Sigmoid colon (tissue), 4 donors: ENCODE results near the gene SETBP1.

Source experiments
- CTCF ChIP-seq, 4 experiments: fragments of 450-650 bp in 3 of 4; fragments of 200-600 bp in 1 of 4; IDR thresholded peaks; one replicate each; pipeline ENCODE4 v1.5.1; 2016 to 2019; ENCODE audit warnings: antibody characterized with exemption in 4 of 4, mild to moderate bottlenecking in 3 of 4, moderate library complexity in 2 of 4
- EP300 ChIP-seq, 4 donors: sonication (generic); formaldehyde crosslinking; IDR thresholded peaks; one replicate each; pipeline ENCODE4 v1.6.1; 2017; ENCODE audit warnings: antibody characterized with exemption in 4 of 4

- TF ChIP-seq CTCF (IDR thresholded peaks at IDR 0.05) (no peak), EP300 (IDR thresholded peaks at IDR 0.05) (no peak)
Measured at GRCh38 chr18:44897411-44897810, 216.7 kb downstream of the SETBP1 start.
